NCI-H82 (cell line): ENCODE results near the gene RPS19BP1.

Experiments
- DNase-seq: peaks from one replicate; lab custom pipeline; 2025; lab: John Stamatoyannopoulos, UW

The RPS19BP1 gene

DNA sequence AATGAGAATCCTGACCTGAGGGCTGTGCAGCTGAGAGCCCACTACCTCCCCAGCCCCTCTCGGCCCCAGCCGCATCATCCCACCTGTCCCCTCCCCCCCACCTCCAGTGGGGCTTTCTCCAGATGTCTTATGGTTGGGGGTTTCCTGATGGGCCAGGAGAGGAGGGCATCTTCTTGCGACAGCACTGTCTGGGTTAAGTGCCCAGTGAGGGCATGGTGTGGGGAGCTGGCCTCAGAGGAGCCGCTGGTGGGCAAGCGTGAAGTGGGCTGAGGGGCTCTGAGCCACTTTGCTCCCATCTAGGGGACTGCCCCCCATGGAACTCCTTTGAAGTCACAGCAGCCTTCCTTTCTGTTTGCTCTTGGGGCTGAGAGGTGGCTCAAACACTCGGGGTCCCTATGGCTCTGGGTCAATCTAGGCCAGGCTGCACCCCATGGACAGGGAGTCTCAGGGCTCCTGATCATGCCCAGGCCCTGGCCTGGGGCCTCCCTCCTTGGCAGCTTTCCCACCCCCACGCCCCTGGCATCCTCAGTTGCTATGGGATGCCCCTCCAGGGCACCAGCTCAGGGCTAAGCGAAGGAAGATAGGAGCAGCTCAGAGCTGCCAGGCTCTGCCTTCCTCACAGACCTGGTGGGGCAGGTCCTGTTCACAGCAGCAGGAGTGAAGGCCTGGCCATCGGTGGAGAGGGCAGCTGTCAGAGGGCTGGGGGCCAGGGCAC is 41.4 kb downstream of the RPS19BP1 start:
- no peak for DNase-seq

DNA sequence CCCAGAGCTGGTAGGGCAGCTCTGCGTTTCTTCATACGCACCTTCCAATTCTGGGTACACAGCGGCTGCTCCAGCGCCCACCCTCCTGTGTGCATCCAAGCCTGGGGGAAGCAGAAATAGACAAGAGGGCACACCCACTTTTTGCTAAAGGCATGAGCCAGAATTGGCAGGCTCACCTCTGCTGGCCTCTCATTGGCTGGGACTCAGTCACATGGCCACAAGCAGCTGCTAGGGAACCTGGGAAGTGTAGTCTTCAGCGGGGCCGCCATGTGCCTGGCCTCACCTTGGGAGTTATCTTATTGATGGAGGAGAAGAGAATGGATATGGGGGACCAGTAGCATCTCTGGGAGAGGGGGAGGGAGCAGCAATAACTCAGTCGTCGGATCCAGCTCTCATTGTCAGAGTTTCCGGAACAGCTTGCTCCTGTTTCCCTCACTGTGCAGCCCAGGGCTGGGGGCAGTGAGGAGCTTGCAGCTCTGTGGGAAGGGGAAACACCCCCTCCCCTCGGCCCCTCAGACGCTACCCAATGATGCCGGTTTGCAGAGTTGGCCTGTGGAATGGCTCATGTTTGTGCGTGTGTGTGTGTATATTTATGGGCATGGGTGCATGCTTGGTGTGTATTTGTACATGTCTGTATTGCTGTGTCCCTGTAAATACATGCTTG is 42.3 kb downstream of the RPS19BP1 start:
- DNase-seq, result peak; percentile 91

DNA sequence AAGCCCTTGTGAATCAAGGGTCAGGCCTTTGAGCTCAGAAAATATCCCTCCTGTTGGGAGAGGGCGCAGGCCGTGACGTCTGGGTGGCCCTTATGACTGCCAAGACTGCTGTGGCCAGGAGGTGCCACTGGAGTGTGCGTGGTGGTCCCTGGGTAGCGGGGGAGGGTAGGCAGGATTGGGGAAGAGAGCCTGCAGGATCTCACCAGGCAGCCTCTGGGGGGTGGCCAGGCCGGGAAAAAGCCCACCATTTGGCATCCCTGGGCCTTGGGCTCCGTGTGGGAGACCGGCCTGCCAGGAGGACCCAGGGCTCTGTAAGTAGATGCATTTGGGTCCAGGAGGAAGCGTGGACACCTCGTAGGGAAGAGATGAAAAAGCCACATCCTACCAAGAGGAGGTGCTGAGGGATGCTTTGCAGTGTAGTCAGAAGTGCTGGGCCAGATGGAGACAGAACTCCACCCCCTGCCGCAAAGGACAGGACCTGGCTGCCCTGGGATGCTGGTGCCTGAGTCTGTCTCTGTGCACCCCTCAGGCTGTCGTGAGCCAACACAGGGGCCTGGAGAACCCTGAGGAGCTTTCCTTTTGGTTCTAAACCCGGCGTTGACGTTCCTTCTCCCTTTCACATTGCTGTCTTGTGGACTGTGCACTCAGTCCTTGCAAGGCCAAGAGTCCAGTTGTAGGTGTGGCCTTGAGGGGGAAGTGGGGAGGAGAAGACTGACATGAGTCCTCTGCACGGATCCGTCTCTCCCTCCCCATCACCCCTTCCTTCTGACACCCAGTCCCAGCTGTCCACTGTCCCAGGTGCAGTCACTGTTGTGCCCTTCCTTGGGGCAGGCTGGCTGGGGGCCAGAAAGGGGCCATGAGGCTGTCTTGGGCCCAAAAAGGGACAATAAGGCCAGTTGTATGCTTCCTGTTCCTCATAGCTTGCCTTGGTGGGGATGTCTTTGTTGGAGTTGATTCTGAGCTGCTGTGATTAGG is 43.2 kb downstream of the RPS19BP1 start:
- no peak for DNase-seq

DNA sequence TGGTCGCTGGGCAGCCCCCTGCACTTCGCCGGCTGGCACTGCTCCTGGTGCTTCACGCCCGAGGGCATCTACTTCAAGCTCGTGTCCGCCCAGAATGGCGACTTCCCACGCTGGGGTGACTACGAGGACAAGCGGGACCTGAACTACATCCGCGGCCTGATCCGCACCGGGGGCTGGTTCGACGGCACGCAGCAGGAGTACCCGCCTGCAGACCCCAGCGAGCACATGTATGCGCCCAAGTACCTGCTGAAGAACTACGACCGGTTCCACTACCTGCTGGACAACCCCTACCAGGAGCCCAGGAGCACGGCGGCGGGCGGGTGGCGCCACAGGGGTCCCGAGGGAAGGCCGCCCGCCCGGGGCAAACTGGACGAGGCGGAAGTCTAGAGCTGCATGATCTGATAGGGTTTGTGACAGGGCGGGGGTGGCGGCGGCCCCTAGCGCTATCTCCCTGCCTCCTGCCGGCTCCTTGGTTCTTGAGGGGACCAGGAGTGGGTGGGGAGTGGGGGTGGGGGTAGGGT is 43.9 kb downstream of the RPS19BP1 start:
- DNase-seq, result no peak

DNA sequence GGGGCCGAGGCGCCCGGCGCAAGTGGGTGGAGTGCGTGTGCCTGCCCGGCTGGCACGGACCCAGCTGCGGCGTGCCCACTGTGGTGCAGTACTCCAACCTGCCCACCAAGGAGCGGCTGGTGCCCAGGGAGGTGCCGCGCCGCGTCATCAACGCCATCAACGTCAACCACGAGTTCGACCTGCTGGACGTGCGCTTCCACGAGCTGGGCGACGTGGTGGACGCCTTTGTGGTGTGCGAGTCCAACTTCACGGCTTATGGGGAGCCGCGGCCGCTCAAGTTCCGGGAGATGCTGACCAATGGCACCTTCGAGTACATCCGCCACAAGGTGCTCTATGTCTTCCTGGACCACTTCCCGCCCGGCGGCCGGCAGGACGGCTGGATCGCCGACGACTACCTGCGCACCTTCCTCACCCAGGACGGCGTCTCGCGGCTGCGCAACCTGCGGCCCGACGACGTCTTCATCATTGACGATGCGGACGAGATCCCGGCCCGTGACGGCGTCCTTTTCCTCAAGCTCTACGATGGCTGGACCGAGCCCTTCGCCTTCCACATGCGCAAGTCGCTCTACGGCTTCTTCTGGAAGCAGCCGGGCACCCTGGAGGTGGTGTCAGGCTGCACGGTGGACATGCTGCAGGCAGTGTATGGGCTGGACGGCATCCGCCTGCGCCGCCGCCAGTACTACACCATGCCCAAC is 44.6 kb downstream of the RPS19BP1 start:
- no peak for DNase-seq

DNA sequence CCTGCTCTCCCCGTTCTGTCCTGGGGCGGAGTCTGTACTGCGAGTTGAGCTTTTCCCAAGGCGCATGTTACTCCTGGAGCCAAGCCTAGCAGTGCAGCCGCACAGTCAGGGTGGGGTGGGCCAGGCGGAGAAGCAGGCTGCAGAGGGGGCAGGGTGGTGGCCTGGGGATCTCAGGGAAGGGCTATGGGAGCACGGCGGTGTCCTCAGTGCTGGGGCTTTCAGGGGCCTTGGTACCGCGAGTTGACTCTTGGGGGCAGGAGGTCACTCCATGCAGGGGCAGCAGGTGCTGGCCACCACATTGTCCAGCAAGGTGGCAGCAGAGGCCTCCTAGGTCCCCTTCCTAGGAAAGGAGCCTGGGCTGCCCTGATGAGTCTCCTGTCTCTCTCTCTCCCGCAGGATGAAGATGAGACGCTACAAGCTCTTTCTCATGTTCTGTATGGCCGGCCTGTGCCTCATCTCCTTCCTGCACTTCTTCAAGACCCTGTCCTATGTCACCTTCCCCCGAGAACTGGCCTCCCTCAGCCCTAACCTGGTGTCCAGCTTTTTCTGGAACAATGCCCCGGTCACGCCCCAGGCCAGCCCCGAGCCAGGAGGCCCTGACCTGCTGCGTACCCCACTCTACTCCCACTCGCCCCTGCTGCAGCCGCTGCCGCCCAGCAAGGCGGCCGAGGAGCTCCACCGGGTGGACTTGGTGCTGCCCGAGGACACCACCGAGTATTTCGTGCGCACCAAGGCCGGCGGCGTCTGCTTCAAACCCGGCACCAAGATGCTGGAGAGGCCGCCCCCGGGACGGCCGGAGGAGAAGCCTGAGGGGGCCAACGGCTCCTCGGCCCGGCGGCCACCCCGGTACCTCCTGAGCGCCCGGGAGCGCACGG is 45.4 kb downstream of the RPS19BP1 start:
- no peak for DNase-seq

DNA sequence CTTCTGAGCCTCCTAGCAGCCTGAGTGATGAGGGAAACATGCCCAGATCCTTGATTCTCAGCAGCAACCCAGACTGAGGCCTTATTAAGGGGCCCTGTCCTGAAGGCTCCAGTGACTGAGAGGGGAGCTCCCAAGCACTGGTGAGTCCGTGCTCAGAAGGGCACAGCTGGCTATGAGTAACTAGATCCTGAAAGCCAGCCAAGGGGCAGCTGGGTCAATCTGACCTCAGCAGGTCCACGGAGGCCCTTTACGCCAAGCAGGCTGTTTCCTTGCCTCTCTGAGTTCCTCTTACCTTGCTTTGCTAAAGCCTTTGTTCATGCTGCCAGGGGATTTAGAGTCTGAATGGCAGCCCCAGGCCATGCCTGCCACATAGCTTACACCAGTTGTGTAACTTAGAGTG is 49.8 kb downstream of the RPS19BP1 start:
- no peak for DNase-seq

DNA sequence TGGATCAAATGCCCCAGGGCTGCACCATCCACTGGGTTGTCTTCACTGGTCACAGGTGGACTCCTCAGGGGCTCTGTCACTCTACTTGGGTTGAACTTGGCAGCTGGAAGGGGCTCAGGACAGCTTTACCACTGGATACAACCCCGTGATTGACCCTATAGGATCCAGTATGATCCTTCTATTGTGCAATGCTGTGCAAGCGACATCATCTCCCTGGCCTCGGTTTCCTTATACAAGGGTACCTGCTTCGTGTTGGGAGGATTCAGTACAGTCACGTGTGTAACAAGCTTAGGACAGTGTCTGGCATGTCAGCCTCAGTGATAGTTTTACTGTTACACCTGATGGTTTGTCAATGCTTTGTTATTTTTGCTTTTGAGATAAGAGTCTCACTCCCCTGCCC is 51.0 kb downstream of the RPS19BP1 start:
- no peak for DNase-seq

DNA sequence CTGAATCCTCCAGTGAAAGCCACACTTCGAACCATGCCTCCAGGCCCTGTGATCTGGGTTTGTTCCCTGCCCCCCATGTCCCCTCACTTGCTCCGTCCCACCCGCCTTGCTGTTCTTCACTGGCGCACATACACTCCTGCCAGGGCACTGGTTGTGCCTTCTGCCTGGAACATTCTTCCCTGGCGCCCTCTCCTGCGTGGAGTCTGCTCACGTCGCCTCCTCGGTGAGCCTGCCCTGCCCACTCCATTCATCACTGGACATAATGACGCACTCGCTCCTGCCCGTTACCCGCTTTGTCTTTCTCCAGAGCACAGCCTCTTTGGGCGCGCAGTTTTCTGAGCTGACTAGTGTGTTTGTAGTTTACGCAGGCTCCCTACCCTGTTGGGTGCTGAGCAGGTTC is 51.5 kb downstream of the RPS19BP1 start:
- DNase-seq, result no peak

DNA sequence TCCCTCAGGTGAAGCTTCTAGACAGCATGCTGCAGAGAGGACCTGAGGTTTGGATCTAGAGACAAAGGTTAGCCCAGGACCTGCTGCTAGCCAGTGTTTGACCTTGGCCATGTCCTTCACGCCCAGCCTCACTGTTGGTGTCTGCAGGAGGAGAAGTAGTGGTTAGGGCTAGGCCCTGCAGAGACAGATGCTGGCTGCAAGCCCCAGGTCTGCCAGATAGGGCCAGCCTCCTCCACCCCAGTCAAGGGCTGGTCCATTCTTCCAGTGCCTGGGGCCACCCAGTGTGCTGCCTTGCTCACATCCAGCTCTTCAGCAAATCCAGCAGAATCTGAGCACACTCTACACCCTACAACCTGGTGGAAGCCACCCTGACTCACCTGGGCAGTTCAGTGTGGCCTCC is 52.0 kb downstream of the RPS19BP1 start:
- DNase-seq, result no peak

DNA sequence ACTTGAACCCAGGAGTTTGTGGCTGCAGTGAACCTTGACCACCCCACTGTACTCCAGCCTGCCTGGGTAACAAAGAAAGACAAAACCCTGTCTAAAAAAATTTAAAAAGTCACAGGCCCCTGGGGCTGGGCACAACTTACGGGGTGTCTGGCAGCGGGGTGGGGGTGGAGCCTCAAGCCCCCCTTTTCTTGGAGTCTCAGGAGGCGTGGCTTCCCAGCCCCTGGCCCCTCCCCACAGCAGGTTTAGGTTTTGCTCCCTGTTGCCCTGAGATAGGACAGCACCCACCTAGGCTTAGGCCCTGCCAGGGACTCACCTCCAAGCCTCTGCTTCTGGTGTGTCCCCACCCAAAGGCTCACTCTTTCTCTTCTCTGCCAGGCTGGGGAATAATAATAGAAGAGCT is 53.3 kb downstream of the RPS19BP1 start:
- DNase-seq, result no peak
